ENCODE results near the gene CXCR5.

CXCR5 gene

GRCh38 chr11:118899706-118900360 lies 16.1 kb downstream of the CXCR5 start:
- DNase-seq = no peak

DNA sequence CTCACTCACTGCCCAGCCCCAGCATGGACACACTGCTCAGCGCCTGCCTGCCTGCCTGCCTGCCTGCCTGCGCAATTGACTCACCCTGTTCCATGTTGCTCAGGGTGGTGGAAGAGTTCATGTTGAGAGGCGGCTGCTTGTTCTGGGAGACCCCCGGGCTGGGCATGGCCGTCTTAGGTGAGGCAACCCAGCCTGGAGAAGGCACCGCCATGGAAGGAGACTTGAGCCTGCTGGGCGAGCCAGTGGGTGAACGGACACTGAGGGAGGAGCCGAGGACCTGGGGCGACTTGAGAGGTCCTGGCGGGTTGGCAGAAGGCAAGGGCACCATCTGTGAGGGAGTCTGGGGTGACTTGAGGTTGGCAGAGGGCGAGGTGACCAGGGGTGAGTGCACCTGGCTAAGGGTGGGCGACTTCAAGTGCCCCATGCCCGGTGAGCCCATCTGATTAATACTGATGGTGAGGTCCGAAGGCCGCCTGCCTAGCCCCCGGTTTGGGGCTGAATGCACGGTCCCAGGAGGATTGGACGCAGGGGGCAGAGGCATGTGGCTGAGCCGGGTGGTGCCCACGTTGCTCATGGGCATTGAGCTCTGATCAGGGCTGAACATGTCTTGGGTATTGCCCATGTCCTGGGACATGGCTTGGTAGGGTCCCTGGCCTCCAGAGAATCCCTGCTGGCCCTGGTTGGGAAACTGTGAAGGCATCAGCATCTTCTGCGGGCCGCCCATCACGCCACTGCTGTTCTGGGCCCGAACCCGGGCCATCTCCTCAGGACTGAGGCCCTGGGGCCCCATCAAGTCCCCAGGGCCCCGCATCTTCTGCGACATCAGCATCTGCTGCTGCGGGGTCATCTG lies 17.1 kb downstream of the CXCR5 start:
- DNase-seq = no peak

DNA sequence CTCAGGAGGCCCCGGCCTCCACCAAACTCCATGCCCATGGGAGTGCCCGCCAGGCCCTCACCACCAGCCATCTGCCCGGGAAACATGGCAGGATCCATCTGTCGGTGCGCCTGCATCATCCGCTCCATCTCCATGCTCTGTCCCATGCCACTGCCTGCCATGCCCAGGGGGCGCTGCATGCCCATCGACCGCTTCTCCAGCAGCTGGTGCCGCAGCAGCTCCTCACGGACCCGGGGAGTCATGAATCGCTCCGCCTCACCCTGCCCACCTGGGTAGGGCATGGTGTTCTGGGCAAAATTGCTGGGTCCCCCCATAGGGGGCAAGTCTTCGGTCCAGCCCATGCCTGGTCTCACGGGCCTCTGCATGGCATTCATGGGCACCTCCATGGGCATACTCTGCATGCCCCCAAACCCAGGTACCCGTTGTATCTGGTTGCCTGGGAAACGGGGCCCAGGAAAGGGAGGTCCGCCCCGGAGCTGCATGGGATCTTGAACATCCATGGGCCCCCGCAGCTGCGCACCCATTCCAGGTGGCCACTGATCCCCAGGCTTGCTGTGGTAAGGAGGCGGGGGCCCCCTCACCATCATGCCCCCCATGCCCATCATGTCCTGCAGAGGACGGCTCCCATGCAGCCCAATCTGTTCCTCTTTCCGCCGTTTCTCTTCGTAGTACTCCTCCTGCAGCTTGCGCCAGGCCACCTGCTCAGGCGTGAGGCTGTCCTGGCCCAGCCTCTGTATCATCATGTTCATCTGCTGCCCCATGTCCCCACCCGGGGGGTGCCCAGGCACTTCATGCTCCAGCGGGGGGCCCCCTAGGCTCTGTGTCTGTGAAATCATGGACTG lies 18.0 kb downstream of the CXCR5 start:
- no peak for DNase-seq

DNA sequence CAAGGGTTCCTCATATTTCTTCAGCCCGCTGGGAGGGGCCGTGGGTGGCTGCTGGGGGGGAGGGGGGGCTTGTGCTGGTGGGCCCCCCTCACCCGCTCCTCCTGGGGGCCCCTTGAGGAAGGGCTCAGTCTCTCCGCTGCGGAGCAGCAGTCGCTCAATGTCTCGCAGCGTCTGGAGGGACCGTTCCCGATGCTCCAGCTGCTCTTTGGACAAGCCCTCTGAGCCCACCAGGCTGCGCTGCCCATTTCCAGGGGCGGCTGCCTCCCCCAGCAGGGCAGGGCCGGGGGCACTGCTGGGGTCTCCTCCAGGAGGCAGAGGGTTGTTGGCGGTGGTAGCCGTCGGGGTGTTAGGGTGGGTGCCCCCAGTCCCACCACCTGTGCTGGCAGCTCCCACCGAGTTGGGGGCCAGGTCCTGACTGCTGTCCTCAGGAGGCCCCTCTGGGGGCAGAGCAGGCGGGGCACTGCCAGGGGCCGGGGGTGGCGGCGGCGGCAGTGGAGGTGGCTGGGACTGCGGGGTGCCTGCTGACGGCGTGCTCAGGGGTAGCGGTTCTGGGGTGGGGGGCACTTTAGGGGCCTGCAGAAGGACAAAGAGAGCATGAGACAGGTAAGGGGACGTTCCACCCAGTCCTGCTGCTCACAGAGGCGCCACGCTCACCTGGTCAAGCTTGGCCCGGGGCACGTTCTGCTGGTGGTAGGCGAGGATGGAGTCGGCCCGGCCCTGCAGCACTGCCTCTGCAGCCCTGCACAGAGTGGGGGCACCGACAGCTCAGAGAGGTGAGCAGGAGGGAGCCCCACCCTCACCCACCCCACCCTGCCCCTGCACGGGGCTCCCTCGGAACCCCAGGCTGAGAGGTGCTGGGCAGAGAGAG lies 18.9 kb downstream of the CXCR5 start:
- no peak for DNase-seq

GRCh38 chr11:118903204-118904015 lies 19.7 kb downstream of the CXCR5 start:
- DNase-seq = no peak

GRCh38 chr11:118907051-118908042 lies 23.7 kb downstream of the CXCR5 start:
- peak; percentile 12 for DNase-seq

DNA sequence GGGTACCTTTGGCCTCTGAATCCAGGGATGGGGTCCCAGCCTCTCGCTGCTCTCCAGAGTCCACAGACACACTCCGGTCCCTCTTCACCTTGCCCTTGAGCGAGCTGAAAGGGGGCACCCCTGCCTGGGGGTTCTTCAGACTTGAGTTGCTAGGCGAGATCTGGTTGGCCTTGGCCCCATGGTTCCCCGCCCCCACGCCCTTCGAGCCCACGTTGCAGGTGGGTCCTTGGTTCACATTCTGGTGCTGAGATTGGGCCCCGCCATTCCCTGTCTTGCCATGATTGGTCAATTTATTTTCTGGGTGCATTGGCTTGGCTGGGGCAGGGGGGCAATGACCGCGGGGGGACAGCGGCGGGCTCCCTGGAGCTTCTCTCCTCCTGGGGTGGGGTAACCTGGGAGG lies 24.6 kb downstream of the CXCR5 start:
- DNase-seq = no peak

GRCh38 chr11:118908901-118909618 lies 25.4 kb downstream of the CXCR5 start:
- DNase-seq = peak; percentile 77

DNA sequence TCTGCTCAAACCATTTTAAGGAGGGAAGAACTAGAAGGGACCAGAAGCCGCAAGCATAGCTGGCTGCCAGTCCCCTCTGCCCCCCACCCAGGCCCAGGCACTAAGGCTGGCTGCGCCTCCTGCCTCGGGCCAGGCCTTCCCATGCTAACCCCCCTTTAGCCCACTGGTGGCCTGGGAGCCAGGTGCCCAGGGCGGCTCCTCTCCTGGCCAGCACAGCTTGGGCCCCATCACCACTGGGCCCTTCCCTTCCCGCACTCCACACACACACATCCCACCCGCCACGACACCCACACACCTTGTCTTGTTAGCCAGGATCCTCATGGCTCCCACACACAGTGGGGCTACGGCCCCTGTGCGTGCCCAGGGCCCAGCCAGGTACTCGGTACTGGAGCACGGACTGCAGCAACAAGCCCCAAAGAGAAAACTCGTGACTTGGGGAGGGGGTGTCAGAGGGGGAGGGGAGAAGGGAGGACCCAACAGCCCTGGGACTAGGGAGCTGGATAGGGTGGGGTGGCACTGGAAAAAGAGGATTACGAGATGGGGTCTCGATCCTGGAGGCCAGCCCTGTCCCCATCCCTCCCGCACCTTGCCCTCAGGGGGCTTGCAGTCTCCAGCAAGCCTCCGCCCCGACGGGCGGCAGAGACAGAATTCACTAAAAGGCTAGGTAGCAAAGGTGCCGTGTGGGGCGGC lies 26.1 kb downstream of the CXCR5 start:
- no peak for DNase-seq

DNA sequence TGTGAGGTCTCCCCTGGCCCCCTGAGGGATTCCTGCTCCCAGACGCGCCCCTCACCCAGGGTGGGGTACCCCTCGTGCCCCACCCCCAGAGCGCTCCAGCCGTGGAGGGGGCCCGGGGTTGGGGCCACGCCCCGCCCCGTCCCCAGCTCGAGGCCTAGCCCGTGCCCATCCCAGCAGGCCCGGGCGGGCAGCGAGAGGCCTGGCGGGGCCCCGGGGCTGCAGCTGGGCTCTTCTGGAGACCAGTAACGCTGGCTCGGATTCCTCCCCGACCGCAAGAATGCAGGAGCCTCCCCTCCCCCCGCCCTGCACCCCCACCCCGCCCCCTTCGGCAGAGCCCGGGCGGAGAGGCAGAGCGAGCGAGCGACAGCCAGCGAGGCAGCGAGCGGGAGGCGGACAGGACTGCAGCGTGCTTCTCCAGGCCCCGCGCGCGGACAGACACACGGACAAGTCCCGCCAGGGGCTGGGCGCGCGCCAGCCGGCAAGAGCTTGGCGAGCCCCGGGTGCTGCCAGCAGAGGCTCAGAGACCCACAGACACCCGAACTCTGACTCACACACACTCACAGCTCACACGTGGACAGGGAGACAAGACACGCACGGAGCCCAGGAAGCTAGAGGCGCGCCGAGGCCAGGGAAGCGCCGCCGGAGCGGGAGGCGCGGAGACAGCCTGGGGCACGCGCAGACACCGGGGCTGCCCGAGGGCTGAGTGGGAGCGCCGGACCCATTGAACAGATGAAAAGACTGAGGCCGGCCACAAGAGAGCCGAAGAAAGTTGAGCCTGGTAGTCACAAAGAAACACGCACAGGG lies 26.8 kb downstream of the CXCR5 start:
- DNase-seq = peak; percentile 21

DNA sequence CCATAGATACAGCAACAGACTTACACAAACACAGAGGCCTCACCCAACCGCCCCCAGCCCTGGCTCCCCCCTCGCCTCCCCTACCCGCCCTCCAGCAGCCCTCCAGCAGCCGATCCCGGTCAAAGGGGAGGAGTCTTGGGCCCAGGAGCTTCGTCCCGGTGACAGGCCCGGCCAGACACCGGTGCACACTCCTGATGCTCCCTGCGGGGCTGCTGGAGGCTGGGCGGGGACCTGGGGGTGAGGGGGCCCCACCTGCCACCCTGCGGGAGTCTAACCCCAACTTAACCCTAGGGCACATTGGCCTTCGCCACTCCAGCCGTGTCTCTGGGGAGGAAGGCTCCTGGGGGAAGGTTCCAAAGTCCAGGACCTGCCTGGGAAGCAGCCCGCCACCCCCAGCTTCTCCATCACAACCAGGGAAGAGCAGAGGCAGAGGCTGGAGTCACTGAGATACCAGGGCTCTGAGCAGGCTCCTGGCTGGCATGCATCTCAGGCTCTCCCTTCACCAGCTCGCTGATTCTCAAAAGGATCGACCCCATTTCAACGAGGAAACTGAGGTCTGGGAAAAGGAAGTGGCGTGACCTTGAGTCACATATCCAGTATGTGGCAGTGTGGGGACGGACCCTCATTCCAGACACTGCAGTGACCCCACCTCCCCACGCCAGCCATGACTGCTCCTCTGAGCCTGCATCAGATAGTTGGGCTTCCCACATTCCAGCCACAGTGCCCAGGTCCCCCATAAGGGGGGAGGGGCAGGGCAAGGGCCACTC lies 27.6 kb downstream of the CXCR5 start:
- no peak for DNase-seq

GRCh38 chr11:118911880-118912741 lies 28.4 kb downstream of the CXCR5 start:
- peak; percentile 34 for DNase-seq

GRCh38 chr11:118912742-118913410 lies 29.2 kb downstream of the CXCR5 start:
- no peak for DNase-seq

DNA sequence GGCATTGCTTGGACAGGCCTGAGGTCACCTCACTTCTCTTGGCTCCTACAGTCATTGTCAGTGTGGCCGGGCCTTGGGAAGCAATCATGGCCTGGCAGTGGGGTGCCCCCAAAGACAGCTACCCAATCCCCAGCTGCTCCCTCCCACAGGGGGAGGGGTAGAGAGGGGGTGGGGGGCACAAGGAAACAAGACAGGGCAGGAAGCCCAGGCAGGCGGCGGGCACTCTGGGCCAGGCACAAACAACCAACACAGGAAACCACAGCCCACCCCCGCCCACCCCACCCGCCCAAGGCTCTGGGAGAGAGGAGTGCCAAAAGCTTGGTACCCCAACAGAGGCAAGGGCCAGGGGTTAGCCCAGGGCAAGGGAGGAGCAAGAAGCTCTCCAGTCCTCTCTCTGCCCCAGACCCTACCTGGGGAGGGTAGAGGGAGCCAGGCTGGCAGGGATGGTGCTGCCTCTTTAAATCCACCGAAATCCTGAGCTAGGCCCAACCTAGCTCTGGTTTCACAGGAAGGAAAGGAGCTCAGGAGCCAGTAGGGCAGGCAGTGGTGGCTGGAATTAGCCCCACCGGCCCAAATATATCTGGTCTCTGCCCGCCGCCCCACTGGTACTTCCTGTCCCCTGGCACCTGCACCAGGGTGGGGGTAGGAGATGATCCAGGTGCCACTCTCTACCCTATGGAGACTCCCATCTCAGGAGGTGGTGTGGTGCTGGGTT lies 29.9 kb downstream of the CXCR5 start:
- DNase-seq = no peak

Data from NCI-H2227 treated with DMSO at 0.1 percent for 48 hours (cell line).